ENCODE measurements around the gene NR2C2AP.

- TF ChIP-seq EZH2phosphoT487 (IDR thresholded peaks at IDR 0.05; ENCODE audit: insufficient read depth, low read depth): no peak
- no peak for TF ChIP-seq EZH2 (IDR thresholded peaks at IDR 0.05; ENCODE audit: insufficient read depth, poor library complexity, severe bottlenecking)
Observed at GRCh38 chr19:19155495-19156219, 47.6 kb downstream of the NR2C2AP start.

Data from GM23248 (cell line).